Lung (tissue), 12 donors: Measurements from ENCODE around the gene SYT1. TPM values are rescaled to one million over a fixed set of nuclear protein-coding genes. Genes with fewer than 3 reads are reported as not detected.
"Not testable (repeated sequence)": the region's sequence is repeated elsewhere in the genome, so short reads cannot be mapped to it uniquely, and the experiment has no call there.

Source experiments
- ATAC-seq: fragments of 200-7000 bp; cut with Tn5 transposase; one replicate; pipeline ENCODE4 v1.9.1; 2020; ENCODE audit warnings: moderate number of reproducible peaks; ENCODE audit not compliant: insufficient read depth, low FRiP score
- DNase-seq, 3 donors: peaks; one replicate each; pipeline ENCODE4 v3.0.0-alpha.2; 2013 to 2017
- H3K27ac ChIP-seq, 2 donors: one replicate each; pipeline ENCODE4 v1.5.1; 2013; ENCODE audit warnings: mild to moderate bottlenecking in 2 of 2, moderate library complexity in 2 of 2, control low read depth in 1 of 2, inconsistent platforms in 1 of 2, low read depth in 1 of 2, low read length in 1 of 2
- H3K27me3 ChIP-seq, 3 donors: one replicate each; pipeline ENCODE4 v1.5.1; 2013; ENCODE audit warnings: low read length in 2 of 3; ENCODE audit not compliant: control insufficient read depth in 3 of 3, insufficient read depth in 3 of 3
- H3K36me3 ChIP-seq, 4 donors: one replicate each; pipeline ENCODE4 v1.5.1; 2013; ENCODE audit warnings: low read length in 4 of 4, mild to moderate bottlenecking in 1 of 4, moderate library complexity in 1 of 4; ENCODE audit not compliant: control insufficient read depth in 4 of 4, insufficient read depth in 4 of 4
- H3K4me1 ChIP-seq, 5 donors: one replicate each; pipeline ENCODE4 v1.5.1; 2013; ENCODE audit warnings: low read length in 5 of 5, mild to moderate bottlenecking in 2 of 5, moderate library complexity in 1 of 5; ENCODE audit not compliant: control insufficient read depth in 5 of 5, insufficient read depth in 5 of 5
- H3K4me3 ChIP-seq: one replicate; pipeline ENCODE4 v1.5.1; 2013; ENCODE audit warnings: mild to moderate bottlenecking, control low read depth, moderate library complexity
- H3K9ac ChIP-seq, 2 donors: one replicate each; pipeline ENCODE4 v1.5.1; 2013; ENCODE audit warnings: low read length in 2 of 2, control low read depth in 1 of 2; ENCODE audit not compliant: insufficient read depth in 1 of 2
- H3K9me3 ChIP-seq, 4 donors: one replicate each; pipeline ENCODE4 v1.5.1; 2013; ENCODE audit warnings: low read length in 3 of 4, mild to moderate bottlenecking in 1 of 4, moderate library complexity in 1 of 4; ENCODE audit not compliant: control insufficient read depth in 4 of 4, insufficient read depth in 3 of 4
- CTCF ChIP-seq: IDR thresholded peaks from 2 replicates; pipeline ENCODE4 v1.5.1; 2012; ENCODE audit warnings: mild to moderate bottlenecking; ENCODE audit errors: control extremely low read depth, extremely low read depth
- WGBS, 2 donors: extraction: QIAGEN DNeasy Blood & Tissue Kit; methylation state at CpG; one replicate each; pipeline ENCODE4 v1.1.7; 2013; 5-methylcytosine and 5-hydroxymethylcytosine counted together
- polyA plus RNA-seq, 2 donors: library from polyadenylated mRNA; stranded (reverse); fragments of 200-250 nt; gene quantifications; one replicate each; pipeline ENCODE4 v1.2.1, GENCODE V29; 2013
- total RNA-seq, 2 donors: library from RNA; depleted of rRNA in 1 of 2; stranded (reverse); fragments of >200 nt in 1 of 2; gene quantifications; one replicate each; pipeline ENCODE4 v1.2.1, GENCODE V29; 2014 to 2021
- donor health status: control.
- donor health status: control.
- donor health status: Bipolar disorder and iron deficiency.
- donor health status: healthy.
- donor health status: DM: yes; HTN: yes; CAD: no.

Gene SYT1
- total and polyA plus RNA-seq, 4 donors, result 0.05 to 3.2 (median 0.46) TPM

- Histone ChIP-seq H3K27ac (no peak overlapping the region), H3K4me3 (no peak overlapping the region), H3K9ac (no peak overlapping the region), H3K27me3 (no peaks in the 10 kb centered on the region), H3K9me3 (peaks cover 0 to 3% (median 0%) of the 10 kb centered on the region in 4 donors), H3K36me3 (no peaks in the 10 kb centered on the region), H3K4me1 (no peaks in the 10 kb centered on the region)
- ATAC-seq (no peak), DNase-seq (no peak)
- TF ChIP-seq CTCF, result no peak
- WGBS, 2 donors, result 92 to 95% methylated on average over 1 of the region's 1 CpG
Measured at GRCh38 chr12:79206871-79207270, 342.3 kb downstream of the SYT1 start.

GRCh38 chr12:79210403-79210802 lies 345.8 kb downstream of the SYT1 start:
- H3K27ac ChIP-seq, H3K9ac ChIP-seq, H3K4me1 ChIP-seq, ATAC-seq, H3K4me3 ChIP-seq, H3K27me3 ChIP-seq, DNase-seq, H3K36me3 ChIP-seq, H3K9me3 ChIP-seq: not testable (repeated sequence)
- 92 to 93% methylated on average over 3 of the region's 3 CpGs for WGBS, 2 donors

- 73 to 74% methylated on average over 6 of the region's 6 CpGs for WGBS, 2 donors
- no peak for TF ChIP-seq CTCF
- ATAC-seq (no peak), DNase-seq (no peak)
- Histone ChIP-seq H3K9ac (no peak overlapping the region), H3K27ac (no peak overlapping the region), H3K27me3 (no peaks in the 10 kb centered on the region), H3K36me3 (no peaks in the 10 kb centered on the region), H3K9me3 (peaks cover 0 to 5% (median 2%) of the 10 kb centered on the region in 4 donors), H3K4me3 (no peak overlapping the region), H3K4me1 (no peaks in the 10 kb centered on the region)
Measured at GRCh38 chr12:79217306-79217705, 352.7 kb downstream of the SYT1 start.

- Histone ChIP-seq H3K36me3 (no peaks in the 10 kb centered on the region), H3K4me3 (no peak overlapping the region), H3K27ac (no peak overlapping the region), H3K9me3 (peaks cover 0 to 7% (median 5%) of the 10 kb centered on the region in 4 donors), H3K4me1 (no peaks in the 10 kb centered on the region), H3K9ac (no peak overlapping the region), H3K27me3 (no peaks in the 10 kb centered on the region)
- DNase-seq (no peak), ATAC-seq (no peak)
- TF ChIP-seq CTCF, result no peak
- 89 to 98% methylated on average over 1 of the region's 1 CpG for WGBS, 2 donors
Measured at GRCh38 chr12:79223210-79223609, 358.6 kb downstream of the SYT1 start.
